ENCODE data around the gene CCDC157.
A peak's percentile ranks its signal among the peaks of the same experiment; 100 is the strongest.

DNA sequence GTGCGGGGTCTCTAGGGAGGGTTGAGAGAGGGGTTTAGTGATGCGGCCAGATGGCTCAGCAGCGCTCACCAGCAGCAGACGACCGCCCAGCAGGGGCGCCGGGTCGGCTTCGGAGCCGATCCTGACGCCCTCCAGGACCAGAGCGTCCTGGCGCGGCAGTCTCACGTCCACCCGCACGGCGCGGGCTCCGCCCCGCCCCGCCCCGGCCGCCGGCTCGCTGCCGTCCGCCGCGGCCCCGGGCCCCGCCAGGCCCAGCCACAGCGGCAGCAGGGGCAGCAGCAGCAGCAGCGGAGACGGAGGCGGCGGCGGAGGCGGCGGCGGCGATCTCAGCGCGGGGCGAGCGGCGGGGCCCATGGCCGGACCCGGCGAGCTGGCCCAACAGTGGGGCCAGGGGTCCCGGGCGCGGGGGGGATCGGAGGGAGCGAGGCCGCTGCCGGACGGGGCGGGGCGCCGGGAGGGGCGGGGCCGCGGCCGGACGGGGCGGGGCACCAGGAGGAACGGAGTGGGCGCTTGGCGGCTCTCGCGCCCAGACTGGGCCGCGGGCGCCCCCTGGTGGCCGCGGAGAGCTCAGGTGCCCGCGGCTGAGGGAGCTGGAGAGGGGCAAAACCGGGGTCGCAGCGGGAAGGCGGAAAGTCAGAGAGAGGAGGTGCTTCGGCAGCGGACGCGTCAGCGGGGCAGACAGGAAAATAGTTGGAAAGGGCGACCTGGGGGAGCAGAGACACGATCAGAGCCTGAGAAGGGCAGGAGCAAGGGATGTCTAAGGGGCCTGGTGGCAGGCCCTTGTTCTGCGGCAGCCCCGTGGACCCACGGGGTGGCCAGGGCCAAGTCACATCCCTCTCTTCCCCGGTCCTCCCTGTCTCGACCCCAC lies 30.4 kb downstream of the CCDC157 start, which contains the start of gene RNF215:
- TF ChIP-seq, protein P1, sequence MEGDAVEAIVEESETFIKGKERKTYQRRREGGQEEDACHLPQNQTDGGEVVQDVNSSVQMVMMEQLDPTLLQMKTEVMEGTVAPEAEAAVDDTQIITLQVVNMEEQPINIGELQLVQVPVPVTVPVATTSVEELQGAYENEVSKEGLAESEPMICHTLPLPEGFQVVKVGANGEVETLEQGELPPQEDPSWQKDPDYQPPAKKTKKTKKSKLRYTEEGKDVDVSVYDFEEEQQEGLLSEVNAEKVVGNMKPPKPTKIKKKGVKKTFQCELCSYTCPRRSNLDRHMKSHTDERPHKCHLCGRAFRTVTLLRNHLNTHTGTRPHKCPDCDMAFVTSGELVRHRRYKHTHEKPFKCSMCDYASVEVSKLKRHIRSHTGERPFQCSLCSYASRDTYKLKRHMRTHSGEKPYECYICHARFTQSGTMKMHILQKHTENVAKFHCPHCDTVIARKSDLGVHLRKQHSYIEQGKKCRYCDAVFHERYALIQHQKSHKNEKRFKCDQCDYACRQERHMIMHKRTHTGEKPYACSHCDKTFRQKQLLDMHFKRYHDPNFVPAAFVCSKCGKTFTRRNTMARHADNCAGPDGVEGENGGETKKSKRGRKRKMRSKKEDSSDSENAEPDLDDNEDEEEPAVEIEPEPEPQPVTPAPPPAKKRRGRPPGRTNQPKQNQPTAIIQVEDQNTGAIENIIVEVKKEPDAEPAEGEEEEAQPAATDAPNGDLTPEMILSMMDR (conservative IDR thresholded peaks at IDR 0.05; ENCODE audit: low read length), result peak; percentile 78
- TF ChIP-seq EZH2phosphoT487 (IDR thresholded peaks at IDR 0.05; ENCODE audit: borderline replicate concordance), result no peak

All from Loucy (cell line).